Spleen (tissue), 11 donors: ENCODE data around the gene FKBP4. TPM values are rescaled to one million over a fixed set of nuclear protein-coding genes. Genes with fewer than 3 reads are reported as not detected.
A peak's percentile ranks its signal among the peaks of the same experiment; 100 is the strongest.

Experiments
- DNase-seq: peaks from one replicate; pipeline ENCODE4 v3.0.0-alpha.2; 2020
- H3K27ac ChIP-seq, 8 donors: fragments of 200-600 bp; sonication (generic) in 7 of 8; 1 replicate in 4 of 8; 2 replicates in 4 of 8; pipeline versions ENCODE4 v1.5.0 to v1.8.0; 2016 to 2021; ENCODE audit warnings: inconsistent platforms in 4 of 8, mild to moderate bottlenecking in 4 of 8, moderate library complexity in 1 of 8
- H3K27me3 ChIP-seq, 7 donors: fragments of 200-600 bp; sonication (generic) in 6 of 7; replicated peaks in 1 of 7; 1 replicate in 4 of 7; 2 replicates in 3 of 7; pipeline versions ENCODE4 v1.5.0 to v1.8.0; 2016 to 2021; ENCODE audit warnings: inconsistent platforms in 3 of 7, mild to moderate bottlenecking in 1 of 7
- H3K36me3 ChIP-seq, 6 donors: fragments of 200-600 bp; sonication (generic) in 5 of 6; 1 replicate in 4 of 6; 2 replicates in 2 of 6; pipeline versions ENCODE4 v1.5.0 to v1.8.0; 2016 to 2021; ENCODE audit warnings: inconsistent platforms in 2 of 6
- H3K4me1 ChIP-seq, 6 donors: fragments of 200-600 bp; sonication (generic) in 5 of 6; 1 replicate in 3 of 6; 2 replicates in 3 of 6; pipeline versions ENCODE4 v1.5.0 to v1.8.0; 2016 to 2021; ENCODE audit warnings: inconsistent platforms in 3 of 6
- H3K4me3 ChIP-seq, 8 donors: fragments of 200-600 bp; sonication (generic) in 7 of 8; 1 replicate in 4 of 8; 2 replicates in 4 of 8; pipeline versions ENCODE4 v1.5.0 to v1.8.0; 2016 to 2021; ENCODE audit warnings: inconsistent platforms in 4 of 8, mild to moderate bottlenecking in 4 of 8, moderate library complexity in 2 of 8
- H3K9me3 ChIP-seq, 8 donors: fragments of 200-600 bp; sonication (generic) in 7 of 8; 1 replicate in 4 of 8; 2 replicates in 4 of 8; pipeline versions ENCODE4 v1.5.0 to v1.8.0; 2016 to 2021; ENCODE audit warnings: inconsistent platforms in 4 of 8
- POLR2A ChIP-seq, 3 donors: fragments of 450-650 bp; IDR thresholded peaks; one replicate each; pipeline ENCODE4 v1.5.1; 2017; ENCODE audit warnings: antibody characterized with exemption in 3 of 3, mild to moderate bottlenecking in 1 of 3
- POLR2AphosphoS5 ChIP-seq, 3 donors: sonication (generic); formaldehyde crosslinking; IDR thresholded peaks; one replicate each; pipeline ENCODE4 v1.5.1; 2017; ENCODE audit warnings: antibody characterized with exemption in 3 of 3
- WGBS, 5 donors: extraction: QIAGEN DNeasy Blood & Tissue Kit in 3 of 5; methylation state at CpG; one replicate each; pipeline versions ENCODE4 v1.1.5 to v1.1.7; 2013 to 2018; 5-methylcytosine and 5-hydroxymethylcytosine counted together
- intact Hi-C: fragments of 100-400 bp; cut with DNase I; formaldehyde crosslinking; loops from one replicate; pipeline ENCODE4 v1.15.0; 2023; ENCODE audit warnings: low total_unique reads
- polyA plus RNA-seq, 3 donors: library from polyadenylated mRNA; stranded (reverse); fragments of 200-250 nt; gene quantifications; one replicate each; pipeline ENCODE4 v1.2.1, GENCODE V29; 2013
- total RNA-seq, 7 donors: library from RNA; depleted of rRNA in 3 of 7; stranded (reverse); fragments of >200 nt in 3 of 7; fragmentation: NEBNext Ultra II Directional in 4 of 7; extraction: Animal tissue kit (Norgen Biotek cat#: 25700) in 4 of 7; gene quantifications; one replicate each; pipeline versions ENCODE4 v1.1.0 to v1.2.1, GENCODE V29; 2016 to 2021
- TF ChIP-seq, protein P1 (sequence below), 11 experiments: fragments of 200-600 bp in 7 of 11; fragments of 450-650 bp in 4 of 11; sonication (generic) in 4 of 11; IDR thresholded peaks in 8 of 11; conservative IDR thresholded peaks in 3 of 11; 1 replicate in 7 of 11; 2 replicates in 4 of 11; pipeline versions ENCODE4 v1.4.0 to v1.8.0; 2016 to 2021; ENCODE audit warnings: antibody characterized with exemption in 11 of 11, inconsistent platforms in 4 of 11, mild to moderate bottlenecking in 1 of 11
- donor health status: healthy with polysubstance abuse.
- donor health status: DM: no; HTN: no; CAD: no; lungs with moderate emphysema.
- donor health status: DM: no; HTN: no; CAD: no.
- donor health status: Bipolar disorder and iron deficiency.
- donor health status: healthy.
- donor health status: DM: no; HTN: no; CAD: no.
- donor health status: DM: yes; HTN: yes; CAD: no.

The FKBP4 gene
- total and polyA plus RNA-seq, 10 donors = 8.3 to 65.6 (median 25.4) TPM

DNA sequence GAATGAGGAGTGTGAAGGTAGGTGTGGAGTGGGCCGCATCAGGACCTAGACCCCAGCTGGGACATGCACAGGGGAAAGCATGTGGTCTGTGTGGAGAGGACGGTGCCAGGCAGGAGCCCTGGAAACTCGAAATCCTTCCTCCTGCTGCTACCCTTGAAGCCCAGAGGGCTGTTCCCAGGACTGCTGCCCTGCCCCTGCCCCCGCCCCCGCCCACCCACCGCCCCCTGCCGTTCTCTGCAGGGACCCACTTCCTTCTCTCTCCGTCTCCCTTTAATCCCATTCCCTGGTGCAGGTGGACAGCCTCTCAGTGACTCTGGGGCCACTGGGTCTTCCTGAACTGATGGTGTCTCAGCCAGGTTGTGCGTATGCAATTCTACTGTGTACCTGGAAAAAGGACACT is 25.7 kb downstream of the FKBP4 start:
- Histone ChIP-seq H3K27me3 (no peaks in the 10 kb centered on the region), H3K4me1 (peaks cover 0 to 7% (median under 1%) of the 10 kb centered on the region in 6 donors), H3K9me3 (no peaks in the 10 kb centered on the region), H3K4me3 (no peak overlapping the region), H3K36me3 (peaks cover 5 to 100% (median 82%) of the 10 kb centered on the region in 6 donors), H3K27ac (no peak overlapping the region)
- TF ChIP-seq, protein P1, sequence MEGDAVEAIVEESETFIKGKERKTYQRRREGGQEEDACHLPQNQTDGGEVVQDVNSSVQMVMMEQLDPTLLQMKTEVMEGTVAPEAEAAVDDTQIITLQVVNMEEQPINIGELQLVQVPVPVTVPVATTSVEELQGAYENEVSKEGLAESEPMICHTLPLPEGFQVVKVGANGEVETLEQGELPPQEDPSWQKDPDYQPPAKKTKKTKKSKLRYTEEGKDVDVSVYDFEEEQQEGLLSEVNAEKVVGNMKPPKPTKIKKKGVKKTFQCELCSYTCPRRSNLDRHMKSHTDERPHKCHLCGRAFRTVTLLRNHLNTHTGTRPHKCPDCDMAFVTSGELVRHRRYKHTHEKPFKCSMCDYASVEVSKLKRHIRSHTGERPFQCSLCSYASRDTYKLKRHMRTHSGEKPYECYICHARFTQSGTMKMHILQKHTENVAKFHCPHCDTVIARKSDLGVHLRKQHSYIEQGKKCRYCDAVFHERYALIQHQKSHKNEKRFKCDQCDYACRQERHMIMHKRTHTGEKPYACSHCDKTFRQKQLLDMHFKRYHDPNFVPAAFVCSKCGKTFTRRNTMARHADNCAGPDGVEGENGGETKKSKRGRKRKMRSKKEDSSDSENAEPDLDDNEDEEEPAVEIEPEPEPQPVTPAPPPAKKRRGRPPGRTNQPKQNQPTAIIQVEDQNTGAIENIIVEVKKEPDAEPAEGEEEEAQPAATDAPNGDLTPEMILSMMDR (IDR thresholded peaks at IDR 0.05 in 8 of 11, conservative IDR thresholded peaks at IDR 0.05 in 3 of 11) = no peak
- TF ChIP-seq POLR2AphosphoS5 (IDR thresholded peaks at IDR 0.05) (no peak), POLR2A (IDR thresholded peaks at IDR 0.05) (no peak)
- no peak for DNase-seq
- 84 to 92% (median 91%) methylated on average over 9 of the region's 9 CpGs for WGBS, 5 donors
- intact Hi-C loops = no loop called here

DNA sequence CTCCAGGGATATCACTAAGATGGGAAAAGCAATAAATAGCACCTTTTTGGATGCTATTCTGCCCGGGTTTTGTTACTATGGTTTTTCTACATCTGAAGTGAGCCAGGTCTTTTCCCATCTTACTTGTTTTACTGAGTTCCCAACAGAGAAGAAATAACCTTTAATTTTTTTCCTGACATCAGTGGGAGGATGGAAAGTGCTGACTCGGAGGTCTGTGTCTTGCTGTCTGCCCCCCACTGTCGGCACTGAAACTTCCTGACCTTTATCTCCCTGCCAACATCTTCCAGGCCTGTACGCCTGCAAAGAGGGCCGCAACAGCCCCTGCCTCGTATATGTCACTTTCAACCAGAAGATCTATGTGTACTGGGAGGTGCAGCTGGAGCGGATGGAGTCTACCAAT is 28.7 kb downstream of the FKBP4 start:
- no peak for DNase-seq
- H3K27me3 ChIP-seq = no peaks in the 10 kb centered on the region
- intact Hi-C loops = no loop called here
- H3K36me3 ChIP-seq = peaks cover 5 to 100% (median 97%) of the 10 kb centered on the region in 6 donors
- WGBS, 5 donors = 67 to 86% (median 84%) methylated on average over 7 of the region's 7 CpGs
- no peaks in the 10 kb centered on the region for H3K9me3 ChIP-seq
- H3K4me3 ChIP-seq = no peak overlapping the region
- peak overlapping the region in 1 of 8 donors; percentile 11 for H3K27ac ChIP-seq
- TF ChIP-seq, protein P1 (IDR thresholded peaks at IDR 0.05 in 8 of 11, conservative IDR thresholded peaks at IDR 0.05 in 3 of 11) = no peak
- no peak for TF ChIP-seq POLR2AphosphoS5 (IDR thresholded peaks at IDR 0.05)
- no peak for TF ChIP-seq POLR2A (IDR thresholded peaks at IDR 0.05)
- no peaks in the 10 kb centered on the region for H3K4me1 ChIP-seq

DNA sequence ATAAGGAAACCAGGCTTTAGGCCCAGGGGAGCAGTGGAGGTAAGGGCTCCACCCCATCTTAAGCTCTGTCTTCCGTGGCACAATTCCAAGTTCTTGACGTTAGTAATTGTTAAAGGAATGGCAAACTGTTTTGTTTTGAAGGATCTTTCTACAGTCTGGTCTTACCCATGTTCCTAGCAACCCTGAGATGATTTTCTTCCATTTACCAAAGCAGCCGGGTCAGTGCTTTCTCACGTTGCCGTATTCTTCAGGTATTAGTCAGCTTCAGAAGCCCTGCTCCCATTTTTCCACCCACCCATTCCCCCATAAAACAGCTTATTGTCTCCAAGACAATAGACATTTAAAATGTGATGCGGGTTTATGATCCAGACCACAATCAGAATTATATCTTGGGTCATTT is 29.8 kb downstream of the FKBP4 start:
- H3K4me3 ChIP-seq = no peak overlapping the region
- 80 to 91% (median 90%) methylated on average over 6 of the region's 6 CpGs for WGBS, 5 donors
- H3K4me1 ChIP-seq = no peaks in the 10 kb centered on the region
- no peak for DNase-seq
- H3K9me3 ChIP-seq = no peaks in the 10 kb centered on the region
- intact Hi-C loops = no loop called here
- no peak overlapping the region for H3K27ac ChIP-seq
- TF ChIP-seq, protein P1 (IDR thresholded peaks at IDR 0.05 in 8 of 11, conservative IDR thresholded peaks at IDR 0.05 in 3 of 11) = no peak
- TF ChIP-seq POLR2A (IDR thresholded peaks at IDR 0.05) = no peak
- TF ChIP-seq POLR2AphosphoS5 (IDR thresholded peaks at IDR 0.05) = no peak
- H3K36me3 ChIP-seq = peaks cover 5 to 100% (median 94%) of the 10 kb centered on the region in 6 donors
- no peaks in the 10 kb centered on the region for H3K27me3 ChIP-seq

DNA sequence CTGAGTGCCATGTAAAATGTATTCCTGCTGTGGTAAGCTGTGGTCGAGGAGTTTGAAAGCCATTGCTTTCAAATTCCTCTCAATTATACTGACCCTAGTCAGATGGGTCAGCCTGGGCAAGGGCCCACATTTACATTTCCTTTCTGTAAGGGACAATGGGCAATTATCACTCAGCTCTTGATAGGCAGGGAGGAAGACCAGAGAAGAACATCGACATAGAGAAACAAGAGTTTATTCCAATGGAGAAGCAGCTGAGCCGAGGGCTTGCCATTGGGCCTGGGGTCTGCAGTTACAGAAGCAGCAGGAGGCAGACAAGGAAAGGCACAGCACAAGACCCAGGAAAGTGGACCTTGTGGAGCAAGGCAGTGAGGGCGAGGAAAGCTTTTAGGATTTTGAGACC is 30.4 kb downstream of the FKBP4 start:
- no peak overlapping the region for H3K4me3 ChIP-seq
- H3K27me3 ChIP-seq = no peaks in the 10 kb centered on the region
- H3K36me3 ChIP-seq = peaks cover 5 to 100% (median 94%) of the 10 kb centered on the region in 6 donors
- H3K27ac ChIP-seq = no peak overlapping the region
- WGBS, 5 donors = 85 to 89% (median 87%) methylated on average over 4 of the region's 4 CpGs
- TF ChIP-seq, protein P1 (IDR thresholded peaks at IDR 0.05 in 8 of 11, conservative IDR thresholded peaks at IDR 0.05 in 3 of 11) = no peak
- TF ChIP-seq POLR2A (IDR thresholded peaks at IDR 0.05) (no peak), POLR2AphosphoS5 (IDR thresholded peaks at IDR 0.05) (no peak)
- H3K4me1 ChIP-seq = no peaks in the 10 kb centered on the region
- H3K9me3 ChIP-seq = no peaks in the 10 kb centered on the region
- intact Hi-C loops = no loop called here
- DNase-seq = no peak
